ENCODE measurements around the gene TTLL5.
"Not testable (repeated sequence)": the region's sequence is repeated elsewhere in the genome, so short reads cannot be mapped to it uniquely, and the experiment has no call there.

TTLL5 gene

GRCh38 chr14:75650253-75651058 lies 10.6 kb upstream of the TTLL5 start:
- no peak for FAIRE-seq

- FAIRE-seq, result no peak
Observed at GRCh38 chr14:75653563-75653962, 7.5 kb upstream of the TTLL5 start.

GRCh38 chr14:75654127-75654732 lies 6.8 kb upstream of the TTLL5 start:
- FAIRE-seq, result no peak

GRCh38 chr14:75655235-75655634 lies 5.8 kb upstream of the TTLL5 start:
- FAIRE-seq, result no peak

DNA sequence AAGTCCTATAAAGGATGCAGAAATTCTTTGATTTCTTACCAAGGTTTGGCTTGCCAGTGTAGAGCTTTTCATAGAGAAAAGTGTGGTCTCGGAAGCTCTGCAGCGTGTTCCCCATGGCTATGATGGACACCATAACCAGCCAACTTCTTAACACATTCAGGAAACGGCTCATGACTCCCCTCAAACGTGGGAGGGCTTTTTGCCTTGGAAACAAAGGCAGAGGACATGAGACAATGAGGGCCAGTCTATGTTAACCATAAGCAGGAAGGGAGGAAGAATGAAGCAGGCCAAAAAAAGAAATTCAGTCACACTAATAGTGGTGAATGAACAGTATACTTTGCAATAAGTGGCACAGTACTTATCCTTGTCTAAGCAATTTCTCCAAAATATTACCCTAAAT lies 3.7 kb upstream of the TTLL5 start:
- FAIRE-seq, result no peak

- no peak for FAIRE-seq
Observed at GRCh38 chr14:75658957-75659356, 2.1 kb upstream of the TTLL5 start.

GRCh38 chr14:75660238-75660629 lies 812 bp upstream of the TTLL5 start:
- FAIRE-seq, result no peak

- no peak for FAIRE-seq
Observed at GRCh38 chr14:75661499-75661814, 411 bp downstream of the TTLL5 start.

- FAIRE-seq, result no peak
Observed at GRCh38 chr14:75662966-75663365, 1.9 kb downstream of the TTLL5 start.

DNA sequence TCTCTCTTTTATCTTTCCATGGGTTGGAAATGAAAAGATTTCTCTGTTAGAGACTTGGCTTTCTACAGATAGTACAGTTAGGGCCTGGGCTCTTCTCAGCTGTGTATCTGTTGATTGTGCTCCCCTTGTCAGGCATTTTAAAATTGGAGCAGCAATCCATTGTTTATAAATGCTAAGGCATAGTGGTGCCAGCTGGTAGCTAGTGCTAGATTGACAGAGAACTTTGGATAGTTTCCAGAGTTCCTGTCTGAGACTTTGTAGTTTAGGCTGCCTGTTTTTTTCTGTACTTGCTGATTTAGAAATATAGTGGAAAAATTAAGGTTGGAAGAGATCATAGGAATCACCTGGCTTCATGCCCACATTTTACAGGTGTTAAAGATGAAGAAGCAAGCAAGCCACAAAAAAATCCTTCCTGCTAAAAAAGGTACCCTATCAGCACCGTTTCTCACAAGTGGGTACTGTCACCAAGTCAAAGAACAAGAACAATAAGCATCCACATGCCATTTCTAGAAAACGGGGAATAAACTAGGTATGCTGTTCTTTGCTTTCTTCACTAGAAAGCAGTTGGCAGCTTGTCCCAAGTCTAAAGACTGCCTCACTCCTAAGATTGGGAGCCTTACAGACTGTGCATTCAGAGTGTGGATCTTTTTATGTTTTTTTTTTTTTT lies 6.2 kb downstream of the TTLL5 start:
- no peak for FAIRE-seq

DNA sequence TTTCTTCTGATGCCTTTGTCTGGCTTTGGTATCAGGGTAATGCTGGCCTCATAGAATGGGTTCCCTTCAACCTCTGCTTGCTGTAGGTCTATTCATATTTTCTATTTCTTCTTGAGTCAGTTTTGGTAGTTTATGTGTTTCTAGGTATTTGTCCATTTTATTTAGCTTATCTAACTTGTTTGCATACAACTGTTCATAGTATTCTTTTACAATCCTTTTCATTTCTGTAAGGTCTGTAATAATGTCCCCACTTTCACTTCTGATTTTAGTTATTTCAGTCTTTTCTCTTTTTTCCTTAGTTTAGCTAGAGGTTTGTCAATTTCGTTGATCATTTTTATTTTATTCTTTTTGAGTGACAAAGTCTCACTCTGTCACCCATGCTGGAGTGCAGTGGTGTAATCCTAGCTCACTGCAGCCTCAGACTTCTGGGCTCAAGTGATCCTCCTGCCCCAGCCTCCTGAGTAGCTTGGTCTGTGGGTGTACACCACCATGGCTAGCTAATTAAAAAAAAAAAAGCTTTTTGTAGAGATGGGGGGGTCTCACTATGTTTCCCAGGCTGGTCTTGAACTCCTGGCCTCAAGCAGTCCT lies 11.7 kb downstream of the TTLL5 start:
- no peak for FAIRE-seq

DNA sequence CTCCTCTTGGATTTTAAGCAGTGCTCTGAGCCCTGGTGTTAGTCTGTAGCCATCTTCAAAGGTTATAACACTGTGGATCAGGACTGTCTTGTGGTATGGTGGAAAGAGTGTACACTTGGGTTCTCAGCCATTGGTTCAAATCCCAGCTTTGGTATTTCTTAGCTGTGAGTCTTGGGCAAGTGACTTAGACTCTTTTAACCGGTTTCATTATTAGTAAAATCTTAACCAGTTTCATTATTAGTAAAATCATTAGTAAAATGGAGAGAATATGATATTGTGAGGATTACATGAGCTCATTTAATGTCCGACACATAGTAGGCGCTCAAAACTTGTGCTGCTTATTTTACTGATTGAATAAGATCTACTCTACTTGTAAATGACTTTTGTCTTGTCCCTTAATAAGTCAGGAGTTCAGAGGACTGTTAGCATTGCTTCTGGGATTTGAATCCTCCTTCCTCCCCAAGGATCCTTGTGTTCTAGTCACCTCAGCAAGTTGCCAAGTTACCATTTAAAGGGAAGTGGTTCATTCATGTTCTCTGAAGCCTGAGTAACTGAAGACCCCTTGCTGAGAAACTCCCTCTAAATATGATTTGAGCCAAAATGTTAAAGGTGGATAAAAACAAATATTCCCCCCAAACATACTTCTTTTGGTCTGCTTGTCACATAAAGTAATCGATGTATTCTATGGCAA lies 12.4 kb downstream of the TTLL5 start:
- FAIRE-seq, result no peak

- FAIRE-seq, result no peak
Observed at GRCh38 chr14:75675265-75675960, 14.4 kb downstream of the TTLL5 start.

DNA sequence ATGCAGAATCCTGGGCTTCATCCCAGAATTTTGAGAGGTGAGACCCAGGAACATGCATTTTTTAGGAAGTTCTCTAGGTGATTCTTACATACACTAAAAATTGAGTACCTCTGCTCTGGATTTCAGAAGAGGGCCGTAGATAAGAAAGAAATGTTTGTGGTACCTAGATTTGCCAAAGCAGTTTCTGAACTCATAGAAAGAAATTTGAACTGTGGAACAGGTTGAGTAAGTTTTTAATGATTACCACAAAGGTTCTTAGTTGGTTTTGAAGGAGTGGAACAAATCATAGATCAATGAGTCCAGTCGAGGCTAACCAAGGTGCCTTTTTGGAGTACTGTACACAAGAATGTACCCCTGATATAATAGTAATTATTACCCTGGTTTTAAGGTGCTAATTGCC lies 24.9 kb downstream of the TTLL5 start:
- no peak for FAIRE-seq

- FAIRE-seq, result no peak
Observed at GRCh38 chr14:75689012-75689411, 28.0 kb downstream of the TTLL5 start.

GRCh38 chr14:75690010-75690409 lies 29.0 kb downstream of the TTLL5 start:
- FAIRE-seq, result no peak

GRCh38 chr14:75695025-75695424 lies 34.0 kb downstream of the TTLL5 start:
- not testable (repeated sequence) for FAIRE-seq

- no peak for FAIRE-seq
Observed at GRCh38 chr14:75697386-75697785, 36.3 kb downstream of the TTLL5 start.

DNA sequence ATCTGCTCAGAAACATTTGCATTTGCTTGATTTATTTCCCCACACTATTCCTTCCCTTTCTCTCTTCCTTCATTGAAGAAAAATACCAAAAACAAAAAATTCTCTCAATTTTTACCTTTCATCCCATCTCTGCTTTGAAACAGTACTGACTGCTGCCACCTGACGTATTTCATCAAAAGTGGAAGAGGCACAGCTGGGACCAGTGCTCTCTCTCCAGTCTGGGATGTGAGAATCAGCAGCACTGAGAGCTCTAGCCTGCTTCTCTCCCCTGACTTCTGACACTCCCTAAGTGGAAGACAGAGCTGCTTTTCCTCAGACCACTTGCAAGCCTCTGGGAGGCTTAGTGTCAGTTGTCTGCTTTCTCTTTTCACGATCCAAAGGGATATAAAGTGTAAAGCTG lies 36.9 kb downstream of the TTLL5 start:
- no peak for FAIRE-seq

GRCh38 chr14:75699331-75699730 lies 38.3 kb downstream of the TTLL5 start:
- no peak for FAIRE-seq

- no peak for FAIRE-seq
Observed at GRCh38 chr14:75700295-75700694, 39.2 kb downstream of the TTLL5 start.

DNA sequence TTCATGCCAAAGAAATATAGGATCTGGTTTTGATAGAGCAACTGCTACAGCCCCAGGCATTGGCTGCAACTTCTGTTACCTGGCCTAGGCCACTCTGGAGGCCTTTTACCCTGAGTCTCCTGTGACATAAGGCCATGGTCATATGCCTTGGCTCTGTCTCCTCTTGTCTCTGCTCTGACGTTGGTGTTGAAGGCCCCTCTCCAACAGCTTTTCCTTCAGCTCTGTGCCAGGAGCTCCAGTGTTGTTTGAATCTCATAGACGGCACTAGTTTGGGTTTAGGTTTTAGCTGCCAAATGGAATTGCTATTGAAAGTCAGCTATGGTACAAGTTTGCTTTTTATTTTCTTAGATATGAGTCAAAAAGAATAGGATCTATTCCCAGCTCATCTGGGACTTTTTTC lies 41.1 kb downstream of the TTLL5 start:
- FAIRE-seq, result no peak

All from TTC549 (cell line).